Caco-2 (cell line): ENCODE measurements around the gene GTF2F1. TPM values are rescaled to one million over a fixed set of nuclear protein-coding genes. Genes with fewer than 3 reads are reported as not detected.
A peak's percentile ranks its signal among the peaks of the same experiment; 100 is the strongest.
"Not testable (repeated sequence)": the region's sequence is repeated elsewhere in the genome, so short reads cannot be mapped to it uniquely, and the experiment has no call there.

ENCODE experiments used
- BruUV-seq: library from RNA; stranded (reverse); fragments of 400-500 nt; replicated peaks from 2 replicates; lab custom pipeline; 2021; lab: Mats Ljungman, UMichigan
- CTCF ChIA-PET: fragments of 300-600 bp; sonication (Branson Sonifier 250); formaldehyde crosslinking; loops from one replicate; lab custom pipeline; 2022; ENCODE audit warnings: antibody characterized with exemption; lab: Charles Lee
- POLR2A ChIA-PET: fragments of 300-600 bp; sonication (Branson Sonifier 250); formaldehyde crosslinking; loops from one replicate; lab custom pipeline; 2022; ENCODE audit warnings: antibody characterized with exemption; lab: Charles Lee
- DNase-seq, 2 experiments: peaks; one replicate each; pipeline versions ENCODE4 v3.0.0 to v3.0.0-alpha.2; 2020 to 2022
- H3K27me3 ChIP-seq: replicated peaks from 2 replicates; pipeline ENCODE4 v1.6.0; 2011; ENCODE audit warnings: low read length; ENCODE audit not compliant: control insufficient read depth, insufficient read depth
- H3K36me3 ChIP-seq: 2 replicates; pipeline ENCODE4 v1.5.1; 2011; ENCODE audit warnings: low read length; ENCODE audit not compliant: control insufficient read depth, insufficient read depth
- H3K4me1 ChIP-seq: fragments of 250-450 bp; sonication (Bioruptor Pico); 2 replicates; pipeline ENCODE4 v1.5.1; 2020; ENCODE audit warnings: mild to moderate bottlenecking
- H3K4me3 ChIP-seq: 2 replicates; pipeline ENCODE4 v1.5.1; 2011; ENCODE audit warnings: low read depth, mild to moderate bottlenecking, control low read depth, low read length
- H3K9me3 ChIP-seq: fragments of 250-450 bp; sonication (Bioruptor Pico); 2 replicates; pipeline ENCODE4 v1.5.1; 2020; ENCODE audit warnings: mild to moderate bottlenecking, moderate library complexity
- H3K27ac Mint-ChIP-seq: one replicate; pipeline ENCODE4 v1.8.0; 2022; ENCODE audit warnings: mixed read lengths; ENCODE audit not compliant: unreplicated experiment
- H3K27me3 Mint-ChIP-seq: one replicate; pipeline ENCODE4 v1.8.0; 2022; ENCODE audit warnings: mixed read lengths; ENCODE audit not compliant: insufficient read depth, unreplicated experiment
- H3K36me3 Mint-ChIP-seq: one replicate; pipeline ENCODE4 v1.8.0; 2022; ENCODE audit warnings: mild to moderate bottlenecking, mixed read lengths; ENCODE audit not compliant: insufficient read depth, unreplicated experiment
- H3K4me1 Mint-ChIP-seq: one replicate; pipeline ENCODE4 v1.8.0; 2022; ENCODE audit warnings: low read depth, mixed read lengths; ENCODE audit not compliant: unreplicated experiment
- H3K4me3 Mint-ChIP-seq: one replicate; pipeline ENCODE4 v1.8.0; 2022; ENCODE audit warnings: mild to moderate bottlenecking, moderate library complexity, mixed read lengths; ENCODE audit not compliant: unreplicated experiment
- H3K9me3 Mint-ChIP-seq: one replicate; pipeline ENCODE4 v1.8.0; 2022; ENCODE audit warnings: mixed read lengths; ENCODE audit not compliant: unreplicated experiment
- intact Hi-C: fragments of 100-400 bp; cut with micrococcal nuclease; formaldehyde crosslinking; loops from one replicate; pipeline ENCODE4 v1.10.0; 2022; ENCODE audit not compliant: unreplicated experiment
- total RNA-seq: library from RNA; stranded (reverse); gene quantifications from 2 replicates; pipeline ENCODE4 v1.2.3, GENCODE V29; 2022
- TF ChIP-seq, protein P1 (sequence below), 2 experiments: fragments of 200-600 bp in 1 of 2; IDR thresholded peaks; 1 replicate in 1 of 2; 2 replicates in 1 of 2; pipeline versions ENCODE4 v1.5.1 to v1.8.0; 2011 to 2022; ENCODE audit warnings: antibody characterized with exemption in 1 of 2, control low read depth in 1 of 2, inconsistent platforms in 1 of 2, low read depth in 1 of 2, low read length in 1 of 2, mild to moderate bottlenecking in 1 of 2, moderate library complexity in 1 of 2; ENCODE audit not compliant: insufficient read depth in 1 of 2, severe bottlenecking in 1 of 2, unreplicated experiment in 1 of 2

GTF2F1 gene
- total RNA-seq, 1 experiment from 2014 or later: 77.4 TPM

DNA sequence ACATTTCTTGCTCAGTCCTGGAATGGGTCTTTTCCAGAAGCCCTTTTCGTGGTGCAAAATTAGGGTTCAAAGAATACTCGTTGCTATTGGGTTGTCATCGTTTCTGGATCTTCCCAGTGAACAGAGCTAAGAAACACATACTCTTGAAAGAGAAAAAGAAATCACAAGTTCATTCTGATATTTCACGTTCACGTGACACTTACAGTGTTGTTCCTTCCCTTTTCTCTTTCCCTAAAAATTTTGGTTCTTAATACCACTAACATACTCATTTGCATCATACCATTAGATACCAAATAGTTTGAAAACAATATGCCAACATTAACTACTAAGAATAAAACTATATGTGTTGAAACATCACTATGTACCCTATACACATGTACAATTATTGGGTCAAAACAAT lies 13.4 kb upstream of the GTF2F1 start:
- H3K4me3 ChIP-seq: no peak overlapping the region
- CTCF ChIA-PET: no interaction called here
- H3K4me1 ChIP-seq: peaks cover 23% of the 10 kb centered on the region
- H3K27me3 ChIP-seq: no peaks in the 10 kb centered on the region
- no peak for DNase-seq
- TF ChIP-seq, protein P1, sequence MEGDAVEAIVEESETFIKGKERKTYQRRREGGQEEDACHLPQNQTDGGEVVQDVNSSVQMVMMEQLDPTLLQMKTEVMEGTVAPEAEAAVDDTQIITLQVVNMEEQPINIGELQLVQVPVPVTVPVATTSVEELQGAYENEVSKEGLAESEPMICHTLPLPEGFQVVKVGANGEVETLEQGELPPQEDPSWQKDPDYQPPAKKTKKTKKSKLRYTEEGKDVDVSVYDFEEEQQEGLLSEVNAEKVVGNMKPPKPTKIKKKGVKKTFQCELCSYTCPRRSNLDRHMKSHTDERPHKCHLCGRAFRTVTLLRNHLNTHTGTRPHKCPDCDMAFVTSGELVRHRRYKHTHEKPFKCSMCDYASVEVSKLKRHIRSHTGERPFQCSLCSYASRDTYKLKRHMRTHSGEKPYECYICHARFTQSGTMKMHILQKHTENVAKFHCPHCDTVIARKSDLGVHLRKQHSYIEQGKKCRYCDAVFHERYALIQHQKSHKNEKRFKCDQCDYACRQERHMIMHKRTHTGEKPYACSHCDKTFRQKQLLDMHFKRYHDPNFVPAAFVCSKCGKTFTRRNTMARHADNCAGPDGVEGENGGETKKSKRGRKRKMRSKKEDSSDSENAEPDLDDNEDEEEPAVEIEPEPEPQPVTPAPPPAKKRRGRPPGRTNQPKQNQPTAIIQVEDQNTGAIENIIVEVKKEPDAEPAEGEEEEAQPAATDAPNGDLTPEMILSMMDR (IDR thresholded peaks at IDR 0.05; ENCODE audit: insufficient read depth in 1 of 2, low read depth in 1 of 2, low read length in 1 of 2, severe bottlenecking in 1 of 2, unreplicated experiment in 1 of 2): no peak
- H3K27me3 Mint-ChIP-seq: no peaks in the 10 kb centered on the region
- no peaks in the 10 kb centered on the region for H3K4me1 Mint-ChIP-seq
- H3K36me3 Mint-ChIP-seq: no peaks in the 10 kb centered on the region
- H3K36me3 ChIP-seq: no peaks in the 10 kb centered on the region
- H3K4me3 Mint-ChIP-seq: no peak overlapping the region
- BruUV-seq: no TSS peak
- no peaks in the 10 kb centered on the region for H3K9me3 Mint-ChIP-seq
- POLR2A ChIA-PET: no interaction called here
- H3K9me3 ChIP-seq: no peaks in the 10 kb centered on the region
- intact Hi-C loops: no loop called here
- no peak overlapping the region for H3K27ac Mint-ChIP-seq

DNA sequence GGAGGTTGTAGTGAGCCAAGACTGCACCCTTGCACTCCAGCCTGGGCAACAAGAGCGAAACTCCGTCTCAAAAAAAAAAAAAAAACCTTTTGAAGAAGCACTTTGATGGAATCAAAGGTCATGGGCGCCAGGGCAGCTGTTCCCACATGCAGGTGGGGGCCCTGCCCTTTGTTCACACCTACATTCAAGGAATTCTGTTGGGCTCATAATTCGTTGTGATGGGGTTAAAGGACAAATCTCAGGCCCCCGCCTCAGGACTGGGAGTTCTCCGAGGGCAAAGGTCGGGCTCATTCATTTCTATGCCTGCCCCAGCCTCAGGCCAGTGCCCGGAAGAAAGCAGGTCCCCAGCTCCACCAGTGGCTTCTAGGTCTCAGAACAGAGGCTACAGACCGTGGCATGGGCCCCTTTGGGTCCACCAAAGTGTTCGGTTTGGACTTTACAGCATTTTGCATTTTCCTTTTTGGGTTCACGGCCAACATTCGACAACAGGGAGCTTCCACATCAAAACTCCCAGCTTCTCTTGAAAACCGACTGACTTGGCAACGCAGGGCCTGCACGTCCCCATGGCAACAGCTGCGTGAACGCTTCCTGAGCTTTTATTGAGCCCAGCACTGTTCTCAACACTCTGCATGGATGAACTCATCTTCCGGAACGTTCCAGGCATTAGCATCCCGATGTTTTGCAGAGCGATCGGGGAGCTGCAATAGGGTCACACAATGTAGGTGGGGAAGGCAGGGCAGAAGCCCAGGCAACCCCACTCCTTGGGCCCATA lies 10.1 kb upstream of the GTF2F1 start:
- H3K27ac Mint-ChIP-seq: peak overlapping the region; percentile 98
- Histone ChIP-seq H3K9me3 (no peaks in the 10 kb centered on the region), H3K27me3 (no peaks in the 10 kb centered on the region), H3K4me1 (peaks cover 27% of the 10 kb centered on the region), H3K4me3 (peak overlapping the region; percentile 30), H3K36me3 (no peaks in the 10 kb centered on the region)
- DNase-seq: peak; percentile 93 to 96
- peaks cover 6% of the 10 kb centered on the region for H3K4me1 Mint-ChIP-seq
- CTCF ChIA-PET: interaction anchor here (0.6 to 1.2 kb wide), 5 partner anchors 9 to 31 kb away, joined by 3 read pairs; partner anchors contain the start of gene ALKBH7
- TSS peak; percentile 93 for BruUV-seq
- H3K27me3 Mint-ChIP-seq: no peaks in the 10 kb centered on the region
- no peaks in the 10 kb centered on the region for H3K9me3 Mint-ChIP-seq
- intact Hi-C loops: loop anchor here (1.0 kb wide), 2 partner anchors 10 to 30 kb away; partner anchors contain the start of gene GTF2F1
- no peaks in the 10 kb centered on the region for H3K36me3 Mint-ChIP-seq
- POLR2A ChIA-PET: interaction anchor here (0.5 to 2.6 kb wide), 9 partner anchors 10 to 315 kb away, joined by 3 to 25 read pairs (median 6); partner anchors contain the start of genes ALKBH7, GTF2F1, KHSRP and PSPN
- TF ChIP-seq, protein P1 (IDR thresholded peaks at IDR 0.05; ENCODE audit: insufficient read depth in 1 of 2, low read depth in 1 of 2, low read length in 1 of 2, severe bottlenecking in 1 of 2, unreplicated experiment in 1 of 2): no peak
- H3K4me3 Mint-ChIP-seq: peak overlapping the region; percentile 70

DNA sequence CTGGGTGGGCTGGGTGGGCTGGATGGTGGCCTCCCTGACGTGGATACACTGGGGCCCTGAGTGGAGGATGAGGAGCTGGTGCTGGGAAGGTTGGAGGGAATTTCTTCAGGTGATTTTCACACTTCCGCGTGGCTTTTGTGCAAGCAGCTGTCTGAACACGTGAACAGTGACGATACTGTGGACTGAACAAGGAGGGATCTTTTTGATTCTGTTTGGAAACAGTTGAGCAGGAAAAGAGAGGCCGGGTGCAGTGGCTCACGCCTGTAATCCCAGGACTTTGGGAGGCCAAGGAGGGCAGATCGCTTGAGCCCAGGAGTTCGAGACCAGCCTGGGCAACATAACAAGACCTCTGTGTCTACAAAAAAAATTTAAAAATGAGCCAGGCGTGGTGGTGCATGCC lies 9.1 kb upstream of the GTF2F1 start:
- Mint-ChIP-seq H3K4me3 (peak overlapping the region; percentile 70), H3K9me3 (no peaks in the 10 kb centered on the region), H3K36me3 (no peaks in the 10 kb centered on the region), H3K27me3 (no peaks in the 10 kb centered on the region), H3K4me1 (peaks cover 6% of the 10 kb centered on the region), H3K27ac (peak overlapping the region; percentile 98)
- Histone ChIP-seq H3K27me3 (no peaks in the 10 kb centered on the region), H3K4me1 (peaks cover 27% of the 10 kb centered on the region), H3K9me3 (no peaks in the 10 kb centered on the region), H3K36me3 (no peaks in the 10 kb centered on the region), H3K4me3 (peak overlapping the region; percentile 27)
- BruUV-seq: no TSS peak
- CTCF ChIA-PET: interaction anchor here (0.8 to 1.2 kb wide), 2 partner anchors 8 to 30 kb away, joined by 3 read pairs; partner anchors contain the start of gene ALKBH7
- POLR2A ChIA-PET: interaction anchor here (0.6 to 2.6 kb wide), 5 partner anchors 9 to 314 kb away, joined by 6 to 25 read pairs (median 20); partner anchors contain the start of genes ALKBH7, GTF2F1 and KHSRP
- intact Hi-C loops: no loop called here
- TF ChIP-seq, protein P1 (IDR thresholded peaks at IDR 0.05; ENCODE audit: insufficient read depth in 1 of 2, low read depth in 1 of 2, low read length in 1 of 2, severe bottlenecking in 1 of 2, unreplicated experiment in 1 of 2): no peak
- DNase-seq: no peak

- H3K27me3 ChIP-seq, H3K4me3 ChIP-seq, H3K36me3 Mint-ChIP-seq, H3K9me3 ChIP-seq, H3K27me3 Mint-ChIP-seq, BruUV-seq, CTCF ChIA-PET, H3K36me3 ChIP-seq, intact Hi-C loops, H3K4me1 Mint-ChIP-seq, H3K9me3 Mint-ChIP-seq, DNase-seq, POLR2A ChIA-PET: not testable (repeated sequence)
- Mint-ChIP-seq H3K4me3 (peak overlapping the region; percentile 29), H3K27ac (peak overlapping the region; percentile 10)
- peaks cover 27% of the 10 kb centered on the region for H3K4me1 ChIP-seq
Observed at GRCh38 chr19:6400062-6400944, 7.3 kb upstream of the GTF2F1 start.
